SK-N-MC (cell line): ENCODE results near the gene PLXNC1.

Experiments
- EZH2 ChIP-seq: fragments of 200-600 bp; sonication (generic); IDR thresholded peaks from one replicate; pipeline ENCODE4 v1.6.1; 2017; ENCODE audit warnings: antibody characterized with exemption
- POLR2AphosphoS5 ChIP-seq: IDR thresholded peaks from 2 replicates; pipeline ENCODE4 v1.6.1; 2012; ENCODE audit warnings: mild to moderate bottlenecking, low read depth, low read length, borderline replicate concordance

DNA sequence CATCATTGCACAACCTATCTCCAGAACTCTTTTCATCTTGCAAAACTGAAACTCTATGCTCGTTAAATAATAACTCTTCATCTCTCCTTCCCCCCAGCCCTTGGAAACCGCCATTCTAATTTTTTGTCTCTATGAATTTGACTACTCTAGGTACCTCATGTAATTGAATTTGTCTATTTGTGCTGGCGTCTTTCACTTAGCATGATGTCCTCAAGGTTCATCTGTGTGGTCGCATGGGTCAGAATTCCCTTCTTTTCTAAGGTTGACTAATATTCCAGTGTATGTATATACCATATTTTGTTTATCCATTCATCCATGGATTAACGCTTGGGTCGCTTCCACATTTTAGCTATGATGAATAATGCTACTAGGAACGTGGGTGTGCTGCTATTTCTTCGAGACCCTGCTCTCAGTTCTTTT lies 80.1 kb downstream of the PLXNC1 start:
- TF ChIP-seq POLR2AphosphoS5 (no peak), EZH2 (no peak)
